ENCODE results near the gene ZNF576. TPM values are rescaled to one million over a fixed set of nuclear protein-coding genes. Genes with fewer than 3 reads are reported as not detected.

ZNF576 gene
- total RNA-seq, 1 donor from 2014 or later: 6.2 TPM

DNA sequence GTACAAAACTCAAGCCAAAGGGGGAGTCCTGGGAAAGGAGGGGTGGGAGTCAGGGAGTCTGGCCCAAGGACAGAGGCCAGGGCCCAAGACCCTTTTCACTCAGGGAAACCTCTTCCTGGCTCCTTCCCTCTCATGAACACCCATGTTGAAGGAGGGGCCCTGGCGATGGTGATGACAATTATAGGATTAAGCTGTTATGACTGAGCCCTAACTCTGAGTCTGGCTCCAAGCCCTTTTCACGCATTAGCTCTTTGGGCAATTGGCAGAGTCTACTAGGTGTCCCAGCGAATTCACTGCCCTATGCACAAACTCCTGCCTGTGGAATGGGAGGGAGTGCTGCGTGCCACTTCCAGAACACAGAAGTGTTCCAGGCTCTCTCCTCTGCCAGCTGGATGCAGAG lies 42.7 kb upstream of the ZNF576 start:
- Histone ChIP-seq H3K27me3 (ENCODE audit: control insufficient read depth, insufficient read depth, low read length) (no peaks in the 10 kb centered on the region), H3K36me3 (ENCODE audit: control insufficient read depth, insufficient read depth, low read length) (peaks cover 2% of the 10 kb centered on the region), H3K4me3 (ENCODE audit: low read depth, low read length) (no peak overlapping the region)
- TF ChIP-seq, protein P1, sequence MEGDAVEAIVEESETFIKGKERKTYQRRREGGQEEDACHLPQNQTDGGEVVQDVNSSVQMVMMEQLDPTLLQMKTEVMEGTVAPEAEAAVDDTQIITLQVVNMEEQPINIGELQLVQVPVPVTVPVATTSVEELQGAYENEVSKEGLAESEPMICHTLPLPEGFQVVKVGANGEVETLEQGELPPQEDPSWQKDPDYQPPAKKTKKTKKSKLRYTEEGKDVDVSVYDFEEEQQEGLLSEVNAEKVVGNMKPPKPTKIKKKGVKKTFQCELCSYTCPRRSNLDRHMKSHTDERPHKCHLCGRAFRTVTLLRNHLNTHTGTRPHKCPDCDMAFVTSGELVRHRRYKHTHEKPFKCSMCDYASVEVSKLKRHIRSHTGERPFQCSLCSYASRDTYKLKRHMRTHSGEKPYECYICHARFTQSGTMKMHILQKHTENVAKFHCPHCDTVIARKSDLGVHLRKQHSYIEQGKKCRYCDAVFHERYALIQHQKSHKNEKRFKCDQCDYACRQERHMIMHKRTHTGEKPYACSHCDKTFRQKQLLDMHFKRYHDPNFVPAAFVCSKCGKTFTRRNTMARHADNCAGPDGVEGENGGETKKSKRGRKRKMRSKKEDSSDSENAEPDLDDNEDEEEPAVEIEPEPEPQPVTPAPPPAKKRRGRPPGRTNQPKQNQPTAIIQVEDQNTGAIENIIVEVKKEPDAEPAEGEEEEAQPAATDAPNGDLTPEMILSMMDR (IDR thresholded peaks at IDR 0.05; ENCODE audit: insufficient read depth, low read length, poor library complexity, severe bottlenecking): no peak
- no peak for DNase-seq (ENCODE audit: low read depth)

- TF ChIP-seq, protein P1 (IDR thresholded peaks at IDR 0.05; ENCODE audit: insufficient read depth, low read length, poor library complexity, severe bottlenecking): no peak
- no peak overlapping the region for H3K4me3 ChIP-seq (ENCODE audit: low read depth, low read length)
- DNase-seq (ENCODE audit: low read depth): no peak
- peaks cover 2% of the 10 kb centered on the region for H3K36me3 ChIP-seq (ENCODE audit: control insufficient read depth, insufficient read depth, low read length)
- H3K27me3 ChIP-seq (ENCODE audit: control insufficient read depth, insufficient read depth, low read length): no peaks in the 10 kb centered on the region
Measured at GRCh38 chr19:43554317-43554895, 42.0 kb upstream of the ZNF576 start.

DNA sequence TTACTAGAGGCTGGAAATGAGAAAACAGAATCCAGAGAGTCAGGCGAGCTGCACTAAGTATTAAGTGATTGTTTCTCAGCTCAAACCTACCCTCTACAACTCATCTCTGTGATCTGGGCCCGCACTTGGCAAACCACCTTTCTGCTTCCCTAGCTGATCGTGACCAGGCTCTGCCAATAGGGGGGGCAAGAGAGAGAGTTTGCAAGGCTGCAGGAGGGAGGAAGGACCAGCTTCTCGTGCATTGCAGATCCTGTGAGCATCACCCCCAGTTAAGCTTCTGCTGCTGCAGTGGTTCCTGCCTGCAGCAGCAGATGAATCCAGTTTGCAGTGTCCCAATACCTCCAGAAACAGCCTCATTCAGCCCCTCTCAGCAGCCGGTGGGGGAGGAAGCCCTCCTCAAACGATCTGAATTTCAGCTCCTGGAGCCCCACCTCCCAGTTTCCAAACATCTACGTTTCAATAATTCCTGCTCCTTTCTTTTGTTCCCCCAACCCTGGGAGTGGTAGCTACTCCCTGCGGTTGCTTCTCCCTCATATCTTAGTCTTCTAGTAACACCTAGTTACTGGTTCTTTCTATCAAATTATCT lies 41.1 kb upstream of the ZNF576 start:
- DNase-seq (ENCODE audit: low read depth): peak; percentile 23
- Histone ChIP-seq H3K27me3 (ENCODE audit: control insufficient read depth, insufficient read depth, low read length) (no peaks in the 10 kb centered on the region), H3K36me3 (ENCODE audit: control insufficient read depth, insufficient read depth, low read length) (peaks cover 2% of the 10 kb centered on the region), H3K4me3 (ENCODE audit: low read depth, low read length) (no peak overlapping the region)
- TF ChIP-seq, protein P1 (IDR thresholded peaks at IDR 0.05; ENCODE audit: insufficient read depth, low read length, poor library complexity, severe bottlenecking): peak; percentile 95

- TF ChIP-seq, protein P1 (IDR thresholded peaks at IDR 0.05; ENCODE audit: insufficient read depth, low read length, poor library complexity, severe bottlenecking): peak; percentile 12
- peaks cover 2% of the 10 kb centered on the region for H3K36me3 ChIP-seq (ENCODE audit: control insufficient read depth, insufficient read depth, low read length)
- no peaks in the 10 kb centered on the region for H3K27me3 ChIP-seq (ENCODE audit: control insufficient read depth, insufficient read depth, low read length)
- H3K4me3 ChIP-seq (ENCODE audit: low read depth, low read length): no peak overlapping the region
- no peak for DNase-seq (ENCODE audit: low read depth)
Measured at GRCh38 chr19:43560687-43561086, 35.7 kb upstream of the ZNF576 start.

DNA sequence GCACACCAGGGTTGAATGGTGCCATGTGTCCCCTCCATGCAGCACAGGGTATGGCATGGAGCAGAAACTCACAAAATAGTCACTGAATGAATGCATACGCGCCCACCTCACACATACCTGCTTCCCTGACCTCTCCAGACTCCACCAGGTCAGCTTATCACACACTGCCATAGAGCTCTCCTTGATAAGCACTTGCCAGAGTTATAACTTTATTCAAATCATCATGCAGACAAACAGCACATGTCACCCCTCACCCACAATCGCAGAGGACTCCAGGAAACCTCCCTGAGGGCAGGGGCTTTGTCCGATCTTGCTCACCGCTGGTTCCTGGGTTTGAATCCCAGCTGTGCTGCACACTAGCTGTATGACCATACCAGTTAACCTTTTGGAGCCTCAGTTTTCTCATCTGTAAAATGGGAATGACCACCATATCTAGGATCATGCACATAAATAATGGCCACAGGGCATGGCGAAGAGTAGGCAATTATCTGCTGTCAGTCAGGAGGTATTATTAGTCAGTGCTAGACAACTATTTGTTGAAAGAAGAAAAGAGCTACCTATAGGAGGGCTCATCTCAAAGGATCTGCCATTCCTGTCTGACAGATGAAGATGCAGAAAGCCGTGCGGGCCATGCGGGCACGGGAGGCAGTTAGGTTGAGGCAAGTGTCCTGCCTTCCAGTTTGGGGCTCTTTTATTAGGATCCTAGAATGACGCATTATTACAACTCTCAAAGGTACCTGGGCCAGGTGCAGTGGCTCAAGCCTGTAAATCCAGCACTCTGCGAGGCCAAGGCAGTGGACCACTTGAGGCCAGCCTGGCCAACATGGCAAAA lies 35.0 kb upstream of the ZNF576 start:
- Histone ChIP-seq H3K36me3 (ENCODE audit: control insufficient read depth, insufficient read depth, low read length) (peaks cover 2% of the 10 kb centered on the region), H3K27me3 (ENCODE audit: control insufficient read depth, insufficient read depth, low read length) (no peaks in the 10 kb centered on the region), H3K4me3 (ENCODE audit: low read depth, low read length) (no peak overlapping the region)
- TF ChIP-seq, protein P1 (IDR thresholded peaks at IDR 0.05; ENCODE audit: insufficient read depth, low read length, poor library complexity, severe bottlenecking): no peak
- DNase-seq (ENCODE audit: low read depth): no peak

All from kidney epithelial cell (primary cell).